ENCODE results near the gene CDH2. TPM values are rescaled to one million over a fixed set of nuclear protein-coding genes. Genes with fewer than 3 reads are reported as not detected.

The CDH2 gene
- total RNA-seq, 1 donor from 2014 or later = 87.2 TPM

DNA sequence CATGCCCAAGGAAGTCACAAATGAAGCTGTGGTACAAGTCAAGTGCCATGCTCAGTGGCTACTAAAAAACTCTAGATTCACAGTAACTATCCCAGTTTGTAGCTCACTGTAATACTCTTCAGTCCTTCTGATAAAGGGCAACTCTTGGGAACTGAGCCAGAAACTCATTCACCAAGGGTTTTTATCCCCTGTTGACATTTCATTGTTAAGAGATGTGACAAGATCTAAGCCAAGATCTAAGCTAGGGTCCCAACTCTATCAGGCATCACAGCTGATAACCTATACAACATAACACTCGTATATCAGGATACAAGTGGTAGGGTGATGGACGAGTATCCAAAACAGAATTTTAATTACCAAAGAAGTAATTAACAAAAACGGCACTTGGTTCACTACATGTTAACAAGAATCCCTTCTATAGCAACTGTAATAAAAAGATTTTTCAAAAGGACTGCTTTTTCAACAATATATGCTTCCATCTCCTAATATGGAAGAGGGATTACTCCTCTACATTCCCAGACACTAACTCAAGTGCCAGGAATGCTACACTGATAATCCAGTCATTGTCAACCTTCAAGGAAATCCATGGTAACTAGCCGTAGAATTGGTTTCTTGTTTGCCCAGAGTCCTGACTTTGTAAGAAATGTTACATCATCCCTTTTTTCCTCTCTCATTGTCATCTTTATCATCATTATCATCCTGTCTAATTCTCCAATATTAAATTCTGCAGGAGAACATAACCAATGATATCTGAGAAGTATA lies 111.7 kb downstream of the CDH2 start:
- Mint-ChIP-seq H3K27ac (ENCODE audit: unreplicated experiment) (peak overlapping the region; percentile 78), H3K9me3 (ENCODE audit: unreplicated experiment) (peaks cover 16% of the 10 kb centered on the region), H3K27me3 (ENCODE audit: unreplicated experiment) (no peaks in the 10 kb centered on the region), H3K4me3 (ENCODE audit: unreplicated experiment) (no peak overlapping the region), H3K36me3 (ENCODE audit: unreplicated experiment) (peaks cover 3% of the 10 kb centered on the region), H3K4me1 (ENCODE audit: unreplicated experiment) (peaks cover 55% of the 10 kb centered on the region)
- DNase-seq (ENCODE audit: extremely low spot score, unreplicated experiment) = no peak
- TF ChIP-seq, protein P1, sequence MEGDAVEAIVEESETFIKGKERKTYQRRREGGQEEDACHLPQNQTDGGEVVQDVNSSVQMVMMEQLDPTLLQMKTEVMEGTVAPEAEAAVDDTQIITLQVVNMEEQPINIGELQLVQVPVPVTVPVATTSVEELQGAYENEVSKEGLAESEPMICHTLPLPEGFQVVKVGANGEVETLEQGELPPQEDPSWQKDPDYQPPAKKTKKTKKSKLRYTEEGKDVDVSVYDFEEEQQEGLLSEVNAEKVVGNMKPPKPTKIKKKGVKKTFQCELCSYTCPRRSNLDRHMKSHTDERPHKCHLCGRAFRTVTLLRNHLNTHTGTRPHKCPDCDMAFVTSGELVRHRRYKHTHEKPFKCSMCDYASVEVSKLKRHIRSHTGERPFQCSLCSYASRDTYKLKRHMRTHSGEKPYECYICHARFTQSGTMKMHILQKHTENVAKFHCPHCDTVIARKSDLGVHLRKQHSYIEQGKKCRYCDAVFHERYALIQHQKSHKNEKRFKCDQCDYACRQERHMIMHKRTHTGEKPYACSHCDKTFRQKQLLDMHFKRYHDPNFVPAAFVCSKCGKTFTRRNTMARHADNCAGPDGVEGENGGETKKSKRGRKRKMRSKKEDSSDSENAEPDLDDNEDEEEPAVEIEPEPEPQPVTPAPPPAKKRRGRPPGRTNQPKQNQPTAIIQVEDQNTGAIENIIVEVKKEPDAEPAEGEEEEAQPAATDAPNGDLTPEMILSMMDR (IDR thresholded peaks at IDR 0.05) = no peak

DNA sequence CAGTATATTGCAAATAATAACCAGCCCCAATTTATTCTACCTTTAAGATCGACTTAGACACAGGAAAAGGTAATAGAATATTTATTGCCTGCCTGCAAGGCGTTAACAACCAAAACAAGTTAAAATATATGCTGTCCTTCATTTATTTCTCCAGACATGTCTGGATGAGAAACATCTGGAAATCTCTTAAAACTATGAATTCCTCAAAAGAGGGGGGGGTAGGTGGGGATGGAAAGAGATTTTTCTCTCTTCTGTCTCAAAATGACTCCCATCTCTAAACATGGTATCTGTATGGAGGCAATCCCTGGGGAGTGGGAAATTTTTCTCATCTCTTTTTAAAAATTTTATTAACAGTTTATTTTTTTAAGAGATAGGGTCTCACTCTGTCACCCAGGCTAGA lies 113.0 kb downstream of the CDH2 start:
- H3K27ac Mint-ChIP-seq (ENCODE audit: unreplicated experiment) = peak overlapping the region; percentile 78
- H3K36me3 Mint-ChIP-seq (ENCODE audit: unreplicated experiment) = peaks cover 3% of the 10 kb centered on the region
- no peaks in the 10 kb centered on the region for H3K27me3 Mint-ChIP-seq (ENCODE audit: unreplicated experiment)
- no peak for DNase-seq (ENCODE audit: extremely low spot score, unreplicated experiment)
- H3K4me1 Mint-ChIP-seq (ENCODE audit: unreplicated experiment) = peaks cover 57% of the 10 kb centered on the region
- no peak overlapping the region for H3K4me3 Mint-ChIP-seq (ENCODE audit: unreplicated experiment)
- TF ChIP-seq, protein P1 (IDR thresholded peaks at IDR 0.05) = no peak
- peaks cover 16% of the 10 kb centered on the region for H3K9me3 Mint-ChIP-seq (ENCODE audit: unreplicated experiment)

DNA sequence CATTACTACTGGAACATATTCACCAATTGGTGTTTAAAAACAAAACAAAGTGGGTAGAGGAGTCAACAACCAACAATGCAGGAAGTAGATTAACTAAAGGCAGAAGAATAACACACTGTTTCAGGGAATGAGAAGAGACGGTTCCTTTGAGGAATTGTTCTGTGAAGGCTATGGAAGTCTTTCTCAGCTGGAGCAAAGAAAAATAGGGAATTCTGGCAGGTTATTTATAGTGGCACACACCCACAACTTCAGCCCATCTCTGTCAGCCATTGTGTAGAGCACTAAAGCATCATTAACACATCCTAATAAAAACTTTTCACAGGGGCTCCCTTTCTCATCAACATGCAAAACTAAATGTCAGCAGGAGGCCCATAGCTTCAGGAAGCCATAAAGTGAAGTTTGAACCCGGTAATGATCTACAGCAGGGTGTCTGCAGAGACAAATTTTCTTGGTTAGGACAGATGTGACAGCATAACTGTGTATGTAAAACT lies 113.6 kb downstream of the CDH2 start:
- peak overlapping the region; percentile 33 for H3K4me3 Mint-ChIP-seq (ENCODE audit: unreplicated experiment)

DNA sequence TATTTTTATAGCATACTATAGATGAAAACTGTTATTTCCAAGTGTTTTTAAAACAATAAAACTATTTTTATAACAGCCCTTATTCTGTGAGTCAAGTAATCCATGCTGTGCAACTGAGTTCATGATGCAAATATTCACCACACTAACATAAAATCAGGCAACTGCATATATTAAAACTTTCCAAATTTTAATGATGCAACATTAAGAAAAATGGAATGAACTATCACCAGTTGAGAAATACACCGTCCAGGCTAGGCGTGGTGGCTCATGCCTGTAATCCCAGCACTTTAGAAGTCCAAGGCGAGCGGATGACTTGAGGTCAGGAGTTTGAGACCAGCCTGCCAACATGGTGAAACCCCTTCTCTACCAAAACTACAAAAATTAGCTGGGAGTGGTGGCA lies 114.5 kb downstream of the CDH2 start:
- DNase-seq (ENCODE audit: extremely low spot score, unreplicated experiment) = no peak
- Mint-ChIP-seq H3K4me1 (ENCODE audit: unreplicated experiment) (peaks cover 57% of the 10 kb centered on the region), H3K36me3 (ENCODE audit: unreplicated experiment) (peaks cover 2% of the 10 kb centered on the region), H3K27me3 (ENCODE audit: unreplicated experiment) (no peaks in the 10 kb centered on the region), H3K4me3 (ENCODE audit: unreplicated experiment) (no peak overlapping the region), H3K9me3 (ENCODE audit: unreplicated experiment) (peaks cover 7% of the 10 kb centered on the region), H3K27ac (ENCODE audit: unreplicated experiment) (peak overlapping the region; percentile 78)
- TF ChIP-seq, protein P1 (IDR thresholded peaks at IDR 0.05) = no peak

More for the DNA sequence above, 113.6 kb downstream of the CDH2 start:
- Mint-ChIP-seq H3K9me3 (ENCODE audit: unreplicated experiment) (peaks cover 16% of the 10 kb centered on the region), H3K4me1 (ENCODE audit: unreplicated experiment) (peaks cover 57% of the 10 kb centered on the region), H3K27ac (ENCODE audit: unreplicated experiment) (peak overlapping the region; percentile 78), H3K27me3 (ENCODE audit: unreplicated experiment) (no peaks in the 10 kb centered on the region), H3K36me3 (ENCODE audit: unreplicated experiment) (peaks cover 3% of the 10 kb centered on the region)
- TF ChIP-seq, protein P1 (IDR thresholded peaks at IDR 0.05) = no peak
- no peak for DNase-seq (ENCODE audit: extremely low spot score, unreplicated experiment)

DNA sequence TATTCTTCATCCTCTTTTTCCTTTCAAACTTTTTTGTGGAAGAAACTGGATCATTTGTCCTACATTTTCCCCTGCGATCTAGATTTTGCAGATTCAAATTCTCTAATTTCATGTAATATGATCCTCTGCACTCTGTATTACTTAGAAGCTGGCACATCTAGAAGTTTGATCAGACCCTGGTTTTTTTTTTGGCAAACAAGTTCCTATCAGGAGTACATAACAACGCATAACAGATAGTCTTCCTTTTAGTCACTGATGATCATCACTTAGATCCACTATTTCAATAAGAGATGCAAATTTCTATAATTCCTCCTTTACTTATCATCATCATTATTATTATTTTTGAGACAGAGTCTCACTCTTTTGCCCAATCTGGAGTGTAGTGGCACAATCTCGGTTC lies 117.1 kb downstream of the CDH2 start:
- H3K27ac Mint-ChIP-seq (ENCODE audit: unreplicated experiment) = no peak overlapping the region

More for the DNA sequence above, 117.1 kb downstream of the CDH2 start:
- Mint-ChIP-seq H3K4me3 (ENCODE audit: unreplicated experiment) (no peak overlapping the region), H3K36me3 (ENCODE audit: unreplicated experiment) (no peaks in the 10 kb centered on the region), H3K9me3 (ENCODE audit: unreplicated experiment) (peaks cover 2% of the 10 kb centered on the region), H3K4me1 (ENCODE audit: unreplicated experiment) (peaks cover 45% of the 10 kb centered on the region), H3K27me3 (ENCODE audit: unreplicated experiment) (no peaks in the 10 kb centered on the region)
- no peak for DNase-seq (ENCODE audit: extremely low spot score, unreplicated experiment)
- TF ChIP-seq, protein P1 (IDR thresholded peaks at IDR 0.05) = no peak
